Keratinocyte (primary cell): ENCODE results near the gene TESK1.
"Not testable (repeated sequence)": the region's sequence is repeated elsewhere in the genome, so short reads cannot be mapped to it uniquely, and the experiment has no call there.

Experiments
- CTCF ChIP-seq, 3 experiments: IDR thresholded peaks in 1 of 3; conservative IDR thresholded peaks in 1 of 3; optimal IDR thresholded peaks in 1 of 3; 2 replicates in 2 of 3; 3 replicates in 1 of 3; pipeline versions ENCODE3 to v1.5.1; 2011; ENCODE audit warnings: low read length in 3 of 3, mild to moderate bottlenecking in 3 of 3, moderate library complexity in 2 of 3, control low read depth in 1 of 3, inconsistent platforms in 1 of 3; ENCODE audit not compliant: insufficient read depth in 2 of 3; ENCODE audit errors: extremely low read depth in 1 of 3
- EZH2 ChIP-seq: IDR thresholded peaks from one replicate; pipeline ENCODE4 v1.6.1; 2012; ENCODE audit warnings: inconsistent platforms, mild to moderate bottlenecking, low read length, moderate library complexity

- TF ChIP-seq CTCF (optimal IDR thresholded peaks at IDR 0.05 in 1 of 3, IDR thresholded peaks at IDR 0.05 in 1 of 3, conservative IDR thresholded peaks at IDR 0.05 in 1 of 3; ENCODE audit: extremely low read depth in 1 of 3, insufficient read depth in 2 of 3, low read length in 3 of 3); EZH2: not testable (repeated sequence)
Observed at GRCh38 chr9:35639225-35639624, 34.2 kb downstream of the TESK1 start.
